B cell (primary cell): ENCODE measurements around the gene NUBP2. TPM values are rescaled to one million over a fixed set of nuclear protein-coding genes. Genes with fewer than 3 reads are reported as not detected.

Source experiments
- ATAC-seq: fragments of 200-7000 bp; cut with Tn5 transposase; one replicate; pipeline ENCODE4 v1.10.0; 2021; ENCODE audit warnings: low read depth, mild to moderate bottlenecking, moderate number of reproducible peaks, moderate library complexity
- CTCF ChIA-PET: fragments of 350-600 bp; sonication (Branson Sonifier 250); formaldehyde crosslinking; loops from one replicate; lab custom pipeline; 2021; ENCODE audit warnings: antibody characterized with exemption, inconsistent platforms; lab: Charles Lee
- POLR2A ChIA-PET: fragments of 350-600 bp; sonication (Branson Sonifier 250); formaldehyde crosslinking; loops from one replicate; lab custom pipeline; 2021; ENCODE audit warnings: antibody characterized with exemption; lab: Charles Lee
- DNase-seq: peaks from one replicate; pipeline ENCODE4 v3.0.0; 2013
- H2AFZ ChIP-seq: 2 replicates; pipeline ENCODE4 v1.6.1; 2012; ENCODE audit warnings: mild to moderate bottlenecking, low read depth, low read length; ENCODE audit not compliant: insufficient read depth, poor library complexity, severe bottlenecking
- H3K27ac ChIP-seq, 2 donors: 1 replicate in 1 of 2; 2 replicates in 1 of 2; pipeline ENCODE4 v1.5.1; 2012 to 2013; ENCODE audit warnings: low read length in 2 of 2, mild to moderate bottlenecking in 2 of 2, moderate library complexity in 1 of 2
- H3K27me3 ChIP-seq, 4 experiments: fragments of 200-600 bp in 1 of 4; sonication (generic) in 1 of 4; replicated peaks in 1 of 4; 1 replicate in 2 of 4; 2 replicates in 2 of 4; pipeline versions ENCODE4 v1.6.1 to v1.7.0; 2013 to 2016; ENCODE audit warnings: low read length in 3 of 4, mild to moderate bottlenecking in 2 of 4, mixed read lengths in 1 of 4, moderate library complexity in 1 of 4; ENCODE audit not compliant: insufficient read depth in 4 of 4, control insufficient read depth in 3 of 4; ENCODE audit errors: control extremely low read depth in 1 of 4
- H3K36me3 ChIP-seq, 2 experiments: replicated peaks in 1 of 2; 1 replicate in 1 of 2; 2 replicates in 1 of 2; pipeline versions ENCODE4 v1.6.1 to v1.7.1; 2013; ENCODE audit warnings: low read length in 1 of 2; ENCODE audit not compliant: insufficient read depth in 2 of 2, control insufficient read depth in 1 of 2; ENCODE audit errors: control extremely low read depth in 1 of 2, extremely low read depth in 1 of 2
- H3K4me1 ChIP-seq, 2 donors: fragments of 200-600 bp in 1 of 2; sonication (generic) in 1 of 2; 1 replicate in 1 of 2; 2 replicates in 1 of 2; pipeline versions ENCODE4 v1.5.1 to v1.6.1; 2013 to 2017; ENCODE audit warnings: low read length in 2 of 2; ENCODE audit not compliant: control insufficient read depth in 2 of 2, insufficient read depth in 2 of 2
- H3K4me2 ChIP-seq: replicated peaks from 2 replicates; pipeline ENCODE3; 2012; ENCODE audit warnings: mild to moderate bottlenecking, low read depth, low read length; ENCODE audit not compliant: poor library complexity, severe bottlenecking
- H3K4me3 ChIP-seq, 5 experiments: fragments of 200-600 bp in 1 of 5; sonication (generic) in 1 of 5; 1 replicate in 3 of 5; 2 replicates in 2 of 5; pipeline versions ENCODE4 v1.5.1 to v1.7.0; 2011 to 2016; ENCODE audit warnings: low read length in 4 of 5, mild to moderate bottlenecking in 4 of 5, low read depth in 2 of 5, control low read depth in 1 of 5, moderate library complexity in 1 of 5; ENCODE audit not compliant: insufficient read depth in 1 of 5; ENCODE audit errors: control extremely low read depth in 1 of 5, extremely low read depth in 1 of 5
- H3K79me2 ChIP-seq: fragments of 200-600 bp; sonication (generic); one replicate; pipeline ENCODE4 v1.6.0; 2016; ENCODE audit warnings: low read length; ENCODE audit not compliant: control insufficient read depth, insufficient read depth
- H3K9ac ChIP-seq: fragments of 200-600 bp; sonication (generic); 2 replicates; pipeline ENCODE4 v1.6.1; 2017; ENCODE audit warnings: mild to moderate bottlenecking, low read length, moderate library complexity
- H3K9me3 ChIP-seq, 3 donors: one replicate each; pipeline versions ENCODE4 v1.6.1 to v1.7.1; 2013; ENCODE audit warnings: low read length in 2 of 3; ENCODE audit not compliant: control insufficient read depth in 2 of 3, insufficient read depth in 1 of 3; ENCODE audit errors: control extremely low read depth in 1 of 3
- H4K20me1 ChIP-seq: 2 replicates; pipeline ENCODE4 v1.6.0; 2012; ENCODE audit warnings: mild to moderate bottlenecking, low read length; ENCODE audit not compliant: insufficient read depth, control insufficient read depth, poor library complexity, severe bottlenecking
- H3K27ac Mint-ChIP-seq: one replicate; pipeline ENCODE4 v1.8.0; 2021; ENCODE audit warnings: mixed read lengths
- H3K27me3 Mint-ChIP-seq: one replicate; pipeline ENCODE4 v1.8.0; 2021; ENCODE audit warnings: mixed read lengths
- H3K4me1 Mint-ChIP-seq: one replicate; pipeline ENCODE4 v1.8.0; 2021; ENCODE audit warnings: mixed read lengths
- H3K4me3 Mint-ChIP-seq: one replicate; pipeline ENCODE4 v1.8.0; 2021; ENCODE audit warnings: mixed read lengths
- H3K9me3 Mint-ChIP-seq: one replicate; pipeline ENCODE4 v1.8.0; 2022; ENCODE audit warnings: mixed read lengths; ENCODE audit not compliant: insufficient read depth
- EZH2 ChIP-seq: IDR thresholded peaks from 2 replicates; pipeline ENCODE4 v1.6.1; 2012; ENCODE audit warnings: borderline replicate concordance, low read depth, mild to moderate bottlenecking, moderate library complexity, low read length; ENCODE audit not compliant: insufficient read depth, poor library complexity, severe bottlenecking
- WGBS: methylation state at CpG from one replicate; pipeline ENCODE4 v1.1.5; 2013; ENCODE audit warnings: missing lambda C conversion rate; ENCODE audit not compliant: insufficient coverage; 5-methylcytosine and 5-hydroxymethylcytosine counted together
- intact Hi-C: fragments of 100-400 bp; cut with micrococcal nuclease; formaldehyde crosslinking; loops from one replicate; pipeline ENCODE4 v1.10.0; 2022
- polyA plus RNA-seq: library from polyadenylated mRNA; depleted of rRNA; stranded (reverse); fragments of >200 nt; gene quantifications from 2 replicates; pipeline ENCODE4 v1.2.3, GENCODE V29; 2012
- total RNA-seq, 2 donors: library from RNA; stranded (reverse); fragments of 120-200 nt in 1 of 2; gene quantifications; 1 replicate in 1 of 2; 2 replicates in 1 of 2; pipeline versions ENCODE4 v1.2.3 to v1.2.4, GENCODE V29; 2013 to 2022
- TF ChIP-seq, protein P1 (sequence below): fragments of 200-600 bp; IDR thresholded peaks from one replicate; pipeline ENCODE4 v1.8.0; 2022; ENCODE audit warnings: antibody characterized with exemption, mild to moderate bottlenecking

The NUBP2 gene
- total and polyA plus RNA-seq, 2 donors (not counting 1 experiment from before 2014, with no cell fraction given), result 50.2 to 71.7 TPM

DNA sequence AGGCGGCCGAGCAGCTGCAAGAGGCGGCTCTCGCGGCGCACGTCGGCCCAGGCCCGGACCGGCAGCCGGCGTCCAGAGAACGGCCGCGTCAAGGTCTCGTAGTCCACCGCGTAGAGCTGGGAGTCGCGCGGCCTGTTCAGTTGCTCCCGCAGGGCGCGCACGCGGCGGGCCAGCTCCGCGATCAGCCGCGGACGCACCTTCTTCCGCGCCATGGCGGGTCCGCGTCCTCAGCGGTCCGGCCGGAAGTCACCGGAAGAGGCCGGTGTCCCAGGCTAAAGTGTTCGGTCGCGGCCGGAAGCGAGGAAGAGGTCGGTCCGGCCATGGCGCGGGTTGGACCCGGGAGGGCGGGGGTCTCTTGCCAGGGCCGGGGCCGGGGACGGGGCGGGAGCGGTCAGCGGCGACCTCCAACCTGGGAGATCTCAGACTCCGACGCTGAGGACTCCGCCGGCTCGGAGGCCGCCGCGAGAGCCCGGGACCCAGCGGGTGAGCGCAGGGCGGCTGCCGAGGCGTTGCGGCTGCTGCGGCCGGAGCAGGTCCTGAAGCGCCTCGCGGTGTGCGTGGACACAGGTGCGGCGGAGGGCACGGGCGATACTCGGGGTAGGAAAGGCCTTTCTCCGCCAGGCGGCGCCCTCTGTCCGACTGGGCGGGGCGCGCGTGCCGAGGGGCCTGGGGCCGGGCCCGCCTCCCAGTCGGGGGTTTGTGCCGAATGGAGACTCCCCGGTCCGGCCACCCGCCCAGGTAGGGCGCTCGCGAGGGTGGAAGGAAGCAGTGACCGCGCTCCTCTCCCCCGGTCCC is 9.7 kb upstream of the NUBP2 start, which contains the start of gene MRPS34:
Gene MRPS34 (minus strand): TSS at position 227 of the 795 bp plus-strand sequence. CDS start 15 bp downstream, at position 212.
- Histone ChIP-seq H3K9me3 (no peaks in the 10 kb centered on the region), H3K36me3 (peaks cover 0 to 28% of the 10 kb centered on the region in 2 experiments), H3K9ac (peak within 1 kb of the TSS; percentile 84), H3K27me3 (no peaks in the 10 kb centered on the region), H3K4me3 (peak within 1 kb of the TSS; percentile 53 to 87 (median 82)), H3K4me2 (peak within 1 kb of the TSS; percentile 99), H3K4me1 (peaks cover 22 to 41% of the 10 kb centered on the region in 2 donors), H4K20me1 (peaks cover 60% of the 10 kb centered on the region), H3K27ac (peak within 1 kb of the TSS; percentile 38 to 90), H3K79me2 (peaks cover 31% of the 10 kb centered on the region), H2AFZ (peak within 1 kb of the TSS; percentile 81)
- peak within 1 kb of the TSS; percentile 97 for H3K27ac Mint-ChIP-seq
- ChIA-PET POLR2A (interaction anchor here (0.6 to 4.4 kb wide), 7 partner anchors 10 to 1275 kb away, joined by 3 to 27 read pairs (median 3); partner anchors contain the start of genes NUBP2 and SPSB3), CTCF (interaction anchor here (1.2 to 3.2 kb wide), 3 partner anchors 8 to 67 kb away, joined by 4 to 15 read pairs (median 8); partner anchors contain the start of genes MAPK8IP3, NUBP2 and SPSB3)
- DNase-seq (peak; percentile 89), ATAC-seq (peak; percentile 61)
- H3K4me3 Mint-ChIP-seq, result peak within 1 kb of the TSS; percentile 95
- no peak for TF ChIP-seq EZH2
- TF ChIP-seq, protein P1, sequence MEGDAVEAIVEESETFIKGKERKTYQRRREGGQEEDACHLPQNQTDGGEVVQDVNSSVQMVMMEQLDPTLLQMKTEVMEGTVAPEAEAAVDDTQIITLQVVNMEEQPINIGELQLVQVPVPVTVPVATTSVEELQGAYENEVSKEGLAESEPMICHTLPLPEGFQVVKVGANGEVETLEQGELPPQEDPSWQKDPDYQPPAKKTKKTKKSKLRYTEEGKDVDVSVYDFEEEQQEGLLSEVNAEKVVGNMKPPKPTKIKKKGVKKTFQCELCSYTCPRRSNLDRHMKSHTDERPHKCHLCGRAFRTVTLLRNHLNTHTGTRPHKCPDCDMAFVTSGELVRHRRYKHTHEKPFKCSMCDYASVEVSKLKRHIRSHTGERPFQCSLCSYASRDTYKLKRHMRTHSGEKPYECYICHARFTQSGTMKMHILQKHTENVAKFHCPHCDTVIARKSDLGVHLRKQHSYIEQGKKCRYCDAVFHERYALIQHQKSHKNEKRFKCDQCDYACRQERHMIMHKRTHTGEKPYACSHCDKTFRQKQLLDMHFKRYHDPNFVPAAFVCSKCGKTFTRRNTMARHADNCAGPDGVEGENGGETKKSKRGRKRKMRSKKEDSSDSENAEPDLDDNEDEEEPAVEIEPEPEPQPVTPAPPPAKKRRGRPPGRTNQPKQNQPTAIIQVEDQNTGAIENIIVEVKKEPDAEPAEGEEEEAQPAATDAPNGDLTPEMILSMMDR, result peak; percentile 88
- intact Hi-C loops, result loop anchor here (1.0 to 5.0 kb wide), 5 partner anchors 9 to 361 kb away; partner anchors contain the start of genes FAHD1, HAGH, MAPK8IP3 and NUBP2
- no peaks in the 10 kb centered on the region for H3K27me3 Mint-ChIP-seq
- peaks cover 27% of the 10 kb centered on the region for H3K4me1 Mint-ChIP-seq
- H3K9me3 Mint-ChIP-seq, result no peaks in the 10 kb centered on the region
- under 1% methylated on average over 108 of the region's 108 CpGs for WGBS
